ENCODE results near the gene PKNOX1.
"Not testable (repeated sequence)": the region's sequence is repeated elsewhere in the genome, so short reads cannot be mapped to it uniquely, and the experiment has no call there.

PKNOX1 gene

GRCh38 chr21:43020771-43021170 is 46.4 kb downstream of the PKNOX1 start:
- no peak for DNase-seq (ENCODE audit: low read depth in 3 of 3)

DNA sequence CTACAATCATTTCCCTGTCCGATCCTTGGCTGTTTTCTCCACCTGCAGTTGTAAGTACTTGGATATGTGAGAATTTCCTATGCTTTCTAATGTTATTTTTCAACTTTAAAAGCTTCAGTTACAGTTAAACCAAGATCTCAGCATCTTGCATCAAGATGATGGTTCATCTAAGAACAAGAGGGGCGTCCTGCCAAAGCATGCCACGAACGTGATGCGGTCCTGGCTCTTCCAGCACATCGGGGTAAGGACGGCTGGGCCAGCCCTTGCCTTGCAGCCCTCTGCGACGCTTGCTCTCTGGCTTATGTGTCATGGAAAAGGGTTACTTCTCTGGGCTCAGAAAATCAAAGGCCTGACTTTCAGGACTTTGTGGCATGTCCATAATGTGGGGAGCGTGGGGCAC is 46.8 kb downstream of the PKNOX1 start:
- DNase-seq (ENCODE audit: low read depth in 3 of 3) = no peak

DNA sequence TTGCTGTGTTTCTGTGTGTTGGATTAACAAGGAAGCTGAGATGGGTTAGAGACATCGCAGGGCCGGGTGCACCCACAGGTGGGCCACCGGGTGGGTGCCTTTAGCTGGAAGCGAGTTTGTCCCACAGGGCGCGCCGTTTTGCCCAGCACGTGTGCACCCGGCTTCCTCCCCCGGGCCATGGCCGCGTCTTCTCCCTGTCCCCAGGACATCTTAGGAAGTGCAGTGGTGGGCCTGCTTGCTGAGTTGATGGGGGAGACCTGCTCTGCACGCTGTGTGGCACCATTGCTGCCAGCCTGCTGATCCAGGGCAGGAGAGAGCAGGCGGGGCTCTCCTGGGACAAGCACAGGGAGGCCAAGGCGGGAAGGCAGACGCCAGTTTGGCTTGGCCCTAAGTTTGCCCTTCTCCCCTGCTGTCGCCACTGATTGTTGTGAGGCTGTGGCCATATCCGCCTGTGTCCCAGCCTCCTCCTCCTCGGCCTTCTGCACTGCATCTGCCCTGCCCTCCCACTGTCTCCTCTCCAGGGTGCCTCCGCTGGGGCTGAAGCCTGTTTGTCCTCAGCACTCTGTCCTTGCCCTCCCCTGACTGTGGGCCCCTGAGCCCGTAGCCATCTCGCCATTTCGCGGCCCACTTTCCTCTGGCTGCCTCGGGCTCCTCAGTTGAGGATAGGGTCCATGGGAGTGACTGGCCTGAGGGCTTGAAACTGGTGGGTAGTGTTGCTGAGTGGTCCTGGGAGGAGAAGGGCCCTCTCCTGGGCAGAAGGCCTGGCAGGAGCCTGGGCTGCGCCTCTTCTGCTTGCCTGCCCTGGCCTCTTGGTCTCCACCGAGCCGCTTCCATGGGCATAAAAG is 47.6 kb downstream of the PKNOX1 start:
- no peak for DNase-seq (ENCODE audit: low read depth in 3 of 3)

- no peak for DNase-seq (ENCODE audit: low read depth in 3 of 3)
These were observed 48.8 kb downstream of the PKNOX1 start for GRCh38 chr21:43023175-43023574.

DNA sequence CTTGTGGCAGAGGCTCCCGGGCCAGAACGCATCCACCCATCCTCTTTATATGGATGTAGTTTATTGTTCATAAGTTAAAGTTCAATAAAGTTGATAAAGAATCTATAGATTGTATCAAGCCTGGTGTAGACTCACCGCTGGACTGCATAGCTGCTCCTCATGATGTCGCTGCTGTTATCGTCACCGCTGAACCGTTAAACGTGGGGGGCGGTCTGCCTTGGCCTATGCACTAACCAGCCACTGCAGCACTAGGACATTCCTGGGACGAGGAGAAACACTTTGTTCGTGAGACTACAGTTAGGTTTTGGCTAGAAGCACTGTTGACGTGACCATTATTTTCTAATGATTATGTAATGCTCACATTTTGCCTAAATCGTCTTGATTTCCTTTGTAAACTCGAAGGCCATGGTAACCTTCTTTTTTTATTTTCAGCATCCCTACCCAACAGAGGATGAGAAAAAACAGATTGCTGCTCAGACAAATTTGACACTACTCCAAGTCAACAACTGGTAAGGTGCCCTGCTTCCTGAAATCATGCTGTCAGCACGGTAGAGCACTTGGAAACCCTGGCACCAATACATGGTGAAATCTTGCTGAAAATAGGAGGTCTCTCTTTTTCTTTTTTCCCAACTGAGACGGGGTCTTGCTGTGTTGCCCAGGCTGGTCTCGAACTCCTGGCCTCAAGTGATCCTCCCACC is 50.2 kb downstream of the PKNOX1 start:
- DNase-seq (ENCODE audit: low read depth in 3 of 3) = no peak

- DNase-seq (ENCODE audit: low read depth in 3 of 3) = no peak
These were observed 51.3 kb downstream of the PKNOX1 start for GRCh38 chr21:43025636-43026180.

- DNase-seq (ENCODE audit: low read depth in 3 of 3) = no peak
These were observed 53.7 kb downstream of the PKNOX1 start for GRCh38 chr21:43027846-43028731.

DNA sequence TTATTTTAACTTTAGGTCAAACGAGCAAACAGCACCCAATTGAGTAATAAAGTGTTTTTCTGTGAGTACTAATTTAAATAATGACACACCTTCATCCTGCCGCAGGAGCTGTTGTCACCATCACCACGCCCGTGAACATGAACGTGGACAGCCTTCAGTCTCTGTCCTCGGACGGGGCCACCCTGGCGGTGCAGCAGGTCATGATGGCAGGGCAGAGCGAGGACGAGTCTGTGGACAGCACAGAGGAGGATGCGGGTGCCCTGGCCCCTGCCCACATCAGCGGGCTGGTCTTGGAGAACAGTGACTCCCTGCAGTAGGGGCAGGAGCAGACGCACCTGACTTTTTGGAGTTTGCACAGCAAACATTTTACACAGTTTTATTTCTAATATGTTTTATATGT is 55.4 kb downstream of the PKNOX1 start:
- no peak for DNase-seq (ENCODE audit: low read depth in 3 of 3)

- no peak for DNase-seq (ENCODE audit: low read depth in 3 of 3)
These were observed 56.8 kb downstream of the PKNOX1 start for GRCh38 chr21:43031121-43031619.

- DNase-seq (ENCODE audit: low read depth in 3 of 3) = no peak
These were observed 59.7 kb downstream of the PKNOX1 start for GRCh38 chr21:43034101-43034500.

DNA sequence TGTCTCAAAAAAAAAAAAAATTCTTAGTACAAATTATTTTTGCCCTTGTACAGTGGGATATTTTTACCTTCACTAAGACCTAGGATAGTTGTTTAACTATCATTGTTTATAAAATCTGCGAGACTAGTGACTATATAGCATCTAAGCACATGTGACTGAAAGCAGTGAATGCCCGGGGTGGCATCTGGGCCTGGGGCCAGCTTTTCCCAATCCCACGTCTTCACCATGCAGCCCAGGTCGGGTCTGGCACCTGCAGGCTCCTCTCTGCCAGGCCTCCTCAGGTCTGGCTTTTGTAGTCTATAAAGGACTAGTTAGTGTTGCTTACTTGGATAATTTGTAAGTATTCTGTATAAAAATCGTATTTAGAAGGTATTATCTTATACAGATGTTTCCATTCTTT is 60.5 kb downstream of the PKNOX1 start:
- no peak for DNase-seq (ENCODE audit: low read depth in 3 of 3)

- not testable (repeated sequence) for DNase-seq (ENCODE audit: low read depth in 3 of 3)
These were observed 62.5 kb downstream of the PKNOX1 start for GRCh38 chr21:43036889-43037288.

DNA sequence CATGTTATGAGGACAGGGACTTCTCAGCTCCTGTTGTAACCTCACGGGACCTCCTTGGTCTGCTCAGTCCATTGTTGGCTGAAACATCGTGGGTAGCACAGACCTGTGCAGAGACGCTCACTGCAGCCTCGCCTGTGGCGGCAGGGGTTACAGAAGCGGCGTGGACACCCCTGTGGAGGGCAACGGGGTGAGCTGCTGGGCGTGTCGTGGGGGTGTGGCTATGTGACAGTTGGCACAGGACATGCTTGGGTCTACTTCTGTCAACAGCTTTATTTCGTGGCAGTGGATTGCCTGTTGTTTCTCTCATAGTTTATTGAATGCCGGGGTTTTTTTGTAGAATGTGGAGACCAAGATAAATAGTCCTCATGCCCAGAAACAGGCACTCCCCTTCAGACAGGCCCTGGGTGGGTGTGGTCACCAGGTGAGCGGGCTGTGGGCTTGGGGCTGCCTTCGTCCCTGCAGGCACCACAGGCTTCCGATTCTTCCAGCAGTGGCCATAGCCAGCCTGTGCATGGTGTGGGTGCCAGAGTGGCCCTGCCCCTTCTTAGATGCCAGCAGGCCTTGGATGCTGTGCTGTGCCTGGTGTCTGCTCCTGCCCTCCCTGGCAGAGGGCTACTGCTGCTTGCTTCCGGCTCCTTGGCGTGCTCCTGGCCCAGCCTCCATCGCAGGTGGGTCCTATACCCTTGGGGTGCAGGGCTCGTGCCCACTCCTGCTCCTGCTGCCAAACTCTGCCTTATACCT is 63.7 kb downstream of the PKNOX1 start:
- not testable (repeated sequence) for DNase-seq (ENCODE audit: low read depth in 3 of 3)

GRCh38 chr21:43038659-43039044 is 64.3 kb downstream of the PKNOX1 start:
- DNase-seq (ENCODE audit: low read depth in 3 of 3) = not testable (repeated sequence)

GRCh38 chr21:43042169-43042568 is 67.8 kb downstream of the PKNOX1 start:
- not testable (repeated sequence) for DNase-seq (ENCODE audit: low read depth in 3 of 3)

DNA sequence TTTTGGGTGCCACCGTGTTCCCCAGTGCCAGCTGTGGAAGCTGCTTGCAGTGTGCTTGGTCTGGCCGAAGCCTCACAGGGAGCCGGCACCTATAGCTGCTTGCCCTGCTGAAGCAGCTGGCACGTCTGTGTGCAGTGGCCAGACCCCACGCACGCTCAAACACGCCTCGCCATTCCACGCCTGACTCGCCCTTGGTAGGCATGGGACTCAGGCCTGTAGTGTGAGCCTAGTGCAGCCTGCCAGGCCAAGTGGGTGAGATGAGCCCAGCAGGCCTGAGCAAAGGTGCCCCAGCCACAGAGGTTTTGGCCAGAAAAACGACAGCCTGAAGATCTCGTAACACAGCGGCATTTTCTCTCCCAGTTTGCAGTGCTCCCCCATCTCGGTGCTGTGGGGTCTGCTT is 68.9 kb downstream of the PKNOX1 start:
- not testable (repeated sequence) for DNase-seq (ENCODE audit: low read depth in 3 of 3)

DNA sequence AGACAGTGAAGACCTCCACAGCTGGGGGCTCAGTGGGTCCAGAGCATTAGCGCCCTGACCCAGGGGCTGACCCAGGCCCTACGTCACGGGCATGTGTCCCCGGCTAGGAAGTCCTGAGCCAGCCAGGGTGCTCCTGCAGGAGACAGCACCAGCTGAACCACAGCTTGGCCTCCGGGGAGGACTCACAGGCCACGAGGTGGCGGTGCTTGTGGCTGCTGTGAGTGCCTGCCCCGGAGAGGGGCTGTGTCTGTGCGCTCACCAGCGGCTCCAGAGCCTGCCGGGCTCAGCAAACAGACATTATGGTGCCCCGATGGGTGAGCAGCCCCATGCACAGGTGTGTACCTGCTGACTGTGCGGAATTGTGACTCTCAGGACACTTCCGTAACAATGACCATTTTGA is 70.2 kb downstream of the PKNOX1 start:
- DNase-seq (ENCODE audit: low read depth in 3 of 3) = not testable (repeated sequence)

DNA sequence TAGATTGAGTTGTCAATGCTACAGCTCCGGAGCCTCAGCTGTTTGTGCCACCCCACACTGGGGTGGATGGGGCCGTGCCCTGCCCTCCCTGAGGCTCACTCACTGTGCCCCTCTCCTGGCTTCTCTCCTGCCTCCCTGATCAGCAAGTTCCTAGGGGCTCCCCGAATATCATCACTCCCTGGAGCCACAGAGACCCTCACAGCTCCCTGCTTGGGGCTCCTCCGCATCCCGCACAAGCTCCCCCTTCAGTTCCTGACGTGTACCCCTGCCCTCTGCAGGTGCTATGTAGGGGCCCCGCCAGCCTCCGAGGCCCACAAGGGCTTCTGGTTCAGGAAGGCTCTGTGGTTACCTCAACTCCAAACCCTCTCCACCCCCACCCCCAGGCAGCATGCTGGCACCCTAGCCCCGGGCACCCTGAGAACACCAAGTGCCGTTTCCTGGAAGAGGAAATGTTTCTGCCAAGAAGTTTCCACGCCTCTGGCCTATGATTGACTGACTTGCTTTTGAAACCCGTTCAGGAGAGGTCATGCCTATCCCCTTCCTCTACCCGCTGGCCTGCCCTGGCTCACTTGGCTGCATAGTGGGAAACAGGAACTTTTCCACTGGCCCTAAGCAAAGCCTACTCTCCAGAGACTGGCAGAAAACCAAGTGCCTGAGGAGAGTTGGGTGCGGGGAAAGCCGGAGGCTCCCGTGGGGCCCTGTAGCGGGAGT is 71.0 kb downstream of the PKNOX1 start:
- not testable (repeated sequence) for DNase-seq (ENCODE audit: low read depth in 3 of 3)

DNA sequence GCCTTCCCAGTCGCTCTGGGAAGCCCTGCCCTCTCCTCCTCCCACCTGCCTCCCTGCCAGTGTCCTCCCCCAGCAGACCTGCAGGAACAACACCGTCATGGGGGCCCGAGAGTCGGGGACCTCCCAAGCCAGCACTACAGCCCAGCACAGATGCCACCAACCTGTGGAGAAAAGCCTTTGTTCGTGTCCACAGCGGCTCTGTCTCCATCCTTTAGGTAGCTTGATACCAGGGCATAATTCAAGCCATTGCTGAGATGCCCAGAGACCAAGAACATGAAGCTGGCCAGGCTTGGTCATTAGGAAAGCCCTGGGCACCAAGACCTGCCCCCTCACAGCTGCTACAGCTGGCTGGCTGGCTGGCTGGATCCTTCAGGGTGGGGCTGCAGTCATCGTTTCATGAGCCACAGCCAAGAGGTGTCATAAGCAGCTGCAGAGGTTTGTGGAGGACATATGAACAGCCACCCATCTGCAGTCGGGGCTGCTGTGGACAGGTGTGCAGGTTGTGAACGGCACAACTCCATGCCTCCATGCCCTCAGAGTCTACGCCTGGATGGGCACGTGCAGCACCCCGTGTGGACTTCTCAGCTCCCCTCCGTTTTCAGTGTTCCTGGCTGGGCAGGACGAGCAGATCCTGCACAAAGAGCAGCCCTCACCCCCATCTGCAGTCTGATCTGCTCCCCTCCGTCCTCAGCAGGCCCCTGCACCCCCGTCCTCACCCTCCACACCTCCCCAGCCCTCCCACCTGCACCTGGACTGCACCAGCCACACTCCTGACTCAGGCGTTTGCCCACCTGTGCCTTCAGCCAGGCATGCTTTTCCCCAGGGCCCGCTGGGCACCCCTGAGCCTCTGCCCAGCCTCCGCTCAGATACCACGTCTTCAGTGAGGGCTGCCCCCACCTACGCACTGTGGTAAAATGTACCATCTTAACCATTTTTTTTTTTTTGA is 71.8 kb downstream of the PKNOX1 start:
- DNase-seq (ENCODE audit: low read depth in 3 of 3) = not testable (repeated sequence)
